H54 (cell line): ENCODE data around the gene ATRN.
A peak's percentile ranks its signal among the peaks of the same experiment; 100 is the strongest.
"Not testable (repeated sequence)": the region's sequence is repeated elsewhere in the genome, so short reads cannot be mapped to it uniquely, and the experiment has no call there.

Experiments
- DNase-seq: peaks from one replicate; pipeline ENCODE4 v3.0.0; 2011; ENCODE audit warnings: low spot score, mixed read lengths; ENCODE audit not compliant: insufficient read length
- FAIRE-seq: peaks from 3 replicates; lab custom pipeline; 2011; peaks lifted over from hg19 to GRCh38; lab: Jason Lieb, UNC
- POLR2A ChIP-seq: IDR thresholded peaks from 2 replicates; pipeline ENCODE4 v1.6.1; 2011; ENCODE audit warnings: low read depth, mild to moderate bottlenecking, low read length

The ATRN gene

DNA sequence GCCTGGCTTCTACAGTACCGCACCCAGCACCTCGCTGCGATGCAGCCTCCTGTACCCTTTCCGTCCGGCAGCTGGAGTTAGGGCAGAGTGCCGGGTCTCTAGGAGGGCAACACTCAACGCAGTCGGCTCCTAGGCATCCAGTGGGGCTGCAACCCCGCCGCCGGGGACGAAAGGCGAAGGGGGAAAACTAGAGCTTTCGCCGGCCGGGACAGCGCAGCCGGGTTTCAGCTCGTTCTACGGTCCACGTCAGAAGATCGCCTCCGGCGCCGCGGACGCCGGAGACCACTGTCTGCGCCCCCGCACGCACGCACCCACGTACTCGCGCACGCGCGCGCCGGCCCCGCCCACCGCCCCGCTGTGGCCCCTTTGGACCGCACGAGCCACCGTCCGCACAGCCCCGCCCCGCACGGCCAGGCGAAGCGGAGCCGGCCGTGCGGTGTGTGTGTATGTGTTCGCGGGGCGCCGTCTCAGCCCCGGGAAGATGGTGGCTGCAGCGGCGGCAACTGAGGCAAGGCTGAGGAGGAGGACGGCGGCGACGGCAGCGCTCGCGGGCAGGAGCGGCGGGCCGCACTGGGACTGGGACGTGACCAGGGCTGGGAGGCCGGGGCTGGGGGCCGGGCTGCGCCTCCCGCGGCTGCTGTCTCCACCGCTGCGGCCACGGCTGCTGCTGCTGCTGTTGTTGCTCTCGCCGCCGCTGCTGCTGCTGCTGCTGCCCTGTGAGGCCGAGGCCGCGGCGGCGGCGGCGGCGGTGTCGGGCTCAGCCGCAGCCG is at the start of gene ATRN:
TSS of gene ATRN (plus strand) at position 392 of the 770 bp plus-strand sequence. CDS start at position 482, 90 bp downstream.
- no peak for FAIRE-seq
- DNase-seq = peak; percentile 84
- peak; percentile 93 for TF ChIP-seq POLR2A

DNA sequence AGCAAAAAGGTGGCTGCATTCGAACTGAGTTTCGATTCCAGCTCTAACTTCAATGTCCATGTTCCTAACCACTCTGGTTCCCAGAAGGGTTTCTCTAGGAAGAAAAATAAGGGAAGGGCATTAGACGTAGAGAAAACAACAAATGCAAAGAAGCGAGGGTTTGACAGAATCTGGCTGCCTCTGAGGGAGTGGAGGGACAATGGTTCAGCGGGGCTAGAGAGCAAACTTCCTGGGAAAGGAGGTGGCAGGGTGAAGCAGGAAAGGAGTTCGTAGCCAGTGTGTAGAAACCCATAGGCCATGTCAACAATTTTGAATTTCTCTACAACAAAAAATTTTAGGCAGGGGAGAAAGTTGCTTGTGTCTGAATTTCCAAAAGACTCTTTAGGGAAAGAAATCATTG is 48.8 kb upstream of the ATRN start:
- DNase-seq (no peak), FAIRE-seq (no peak)
- no peak for TF ChIP-seq POLR2A

DNA sequence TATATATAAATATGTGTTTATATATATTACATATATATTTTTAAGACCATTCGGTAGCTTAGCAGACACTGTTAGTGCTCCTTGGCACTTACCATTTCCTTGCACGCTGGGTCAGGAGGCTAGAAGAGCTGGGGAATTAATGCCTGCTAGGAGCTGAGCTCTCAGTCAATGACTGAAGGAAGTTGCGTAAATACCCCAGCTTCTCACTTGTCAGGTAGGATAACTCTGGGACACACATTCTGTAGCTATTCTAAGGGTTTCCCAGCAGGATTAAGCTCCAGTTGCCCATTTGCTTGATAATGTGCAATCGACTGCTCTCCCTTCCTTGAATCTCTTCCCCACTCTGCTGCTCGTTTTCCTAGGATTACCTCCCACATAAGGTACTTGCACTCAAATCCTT is 47.7 kb upstream of the ATRN start:
- FAIRE-seq (no peak), DNase-seq (no peak)
- TF ChIP-seq POLR2A = no peak

DNA sequence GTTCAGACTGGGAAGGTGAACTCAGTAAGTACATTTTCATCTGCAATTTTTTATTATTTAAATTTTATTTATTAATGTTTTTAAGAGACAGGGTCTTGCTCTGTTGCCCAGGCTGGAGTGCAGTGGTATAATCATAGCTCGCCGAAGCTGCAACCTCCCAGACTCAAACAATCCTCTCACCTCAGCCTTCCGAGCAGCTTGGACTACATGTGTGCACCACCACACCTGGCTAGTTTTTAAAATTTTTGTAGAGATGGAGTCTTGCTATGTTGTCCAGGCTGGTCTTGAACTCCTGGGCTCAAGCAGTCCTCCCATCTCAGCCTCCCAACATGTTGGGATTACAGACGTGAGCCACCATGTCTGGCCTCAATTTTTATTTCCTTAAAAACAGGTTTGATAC is 44.1 kb upstream of the ATRN start:
- not testable (repeated sequence) for DNase-seq, FAIRE-seq

DNA sequence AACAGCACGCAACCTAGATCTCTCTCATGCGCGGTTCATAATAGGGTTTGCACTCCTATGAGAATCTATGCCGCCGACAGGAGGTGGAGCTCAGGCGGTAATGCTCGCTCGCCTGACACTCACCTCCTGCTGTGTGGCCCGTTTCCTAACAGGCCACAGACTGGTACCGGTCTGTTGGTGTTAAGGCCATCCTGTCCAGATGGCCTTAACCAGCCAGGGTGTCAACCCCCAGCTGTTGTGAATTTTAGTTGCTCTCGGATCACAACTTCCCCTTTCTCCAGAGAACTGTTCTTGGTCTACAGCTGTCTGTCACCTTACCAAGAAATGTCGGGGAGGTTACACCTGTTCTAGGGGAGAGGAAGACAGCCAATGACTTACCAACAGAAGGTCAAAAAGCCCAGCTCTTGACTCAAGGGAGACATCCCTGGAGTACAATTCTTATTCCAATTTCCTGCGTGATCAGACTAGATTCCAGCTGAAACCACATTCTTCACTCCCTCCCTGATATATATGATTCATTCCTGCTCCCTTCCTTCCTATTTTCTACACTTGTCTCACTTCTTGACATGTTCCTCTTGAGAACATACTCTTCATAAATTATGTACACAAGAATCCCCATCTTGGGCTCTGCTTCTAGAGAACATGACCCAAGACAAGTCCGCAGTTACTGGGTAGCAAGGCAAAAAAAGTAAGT is 40.3 kb upstream of the ATRN start:
- no peak for DNase-seq
- no peak for FAIRE-seq

DNA sequence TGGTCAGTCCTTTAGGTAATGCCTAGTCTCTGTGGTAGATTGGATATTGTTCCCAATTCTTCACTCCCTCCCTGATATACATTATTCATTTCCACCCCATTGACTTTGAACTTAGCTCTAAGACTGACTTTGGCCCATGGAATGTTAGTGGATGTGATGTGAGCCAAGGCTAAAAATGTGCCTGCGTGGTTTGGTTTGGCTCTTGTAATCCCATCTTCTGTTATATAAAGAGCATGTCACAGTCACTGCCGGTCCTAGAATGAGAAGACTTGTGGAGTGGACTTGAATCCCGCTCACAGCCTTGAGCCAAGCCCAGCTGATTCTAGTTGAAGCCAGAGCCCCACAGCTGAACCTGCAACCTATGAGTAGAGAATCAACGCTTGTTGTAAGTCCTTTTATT is 39.7 kb upstream of the ATRN start:
- TF ChIP-seq POLR2A = no peak
- DNase-seq = no peak
- FAIRE-seq = no peak

More for the DNA sequence above, 40.3 kb upstream of the ATRN start:
- no peak for TF ChIP-seq POLR2A

DNA sequence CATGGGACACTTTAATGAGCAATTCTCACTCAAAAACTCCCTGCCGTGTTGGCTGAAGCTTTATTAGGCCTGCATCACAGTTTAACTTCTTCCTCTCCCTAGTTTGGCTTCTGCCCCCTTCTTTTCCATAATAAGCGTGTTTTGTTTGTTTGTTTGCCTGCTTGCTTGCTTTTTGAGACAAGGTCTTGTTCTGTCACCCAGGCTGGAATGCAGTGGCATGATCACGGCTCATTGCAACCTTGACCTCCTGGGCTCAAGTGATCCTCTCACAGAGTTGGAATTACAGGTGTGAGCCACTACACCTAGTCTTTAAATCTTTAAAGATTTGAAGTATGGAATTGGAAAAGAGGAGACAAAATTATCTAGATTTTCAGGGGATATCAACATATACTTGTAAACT is 38.0 kb upstream of the ATRN start:
- FAIRE-seq (no peak), DNase-seq (no peak)
- TF ChIP-seq POLR2A = no peak

DNA sequence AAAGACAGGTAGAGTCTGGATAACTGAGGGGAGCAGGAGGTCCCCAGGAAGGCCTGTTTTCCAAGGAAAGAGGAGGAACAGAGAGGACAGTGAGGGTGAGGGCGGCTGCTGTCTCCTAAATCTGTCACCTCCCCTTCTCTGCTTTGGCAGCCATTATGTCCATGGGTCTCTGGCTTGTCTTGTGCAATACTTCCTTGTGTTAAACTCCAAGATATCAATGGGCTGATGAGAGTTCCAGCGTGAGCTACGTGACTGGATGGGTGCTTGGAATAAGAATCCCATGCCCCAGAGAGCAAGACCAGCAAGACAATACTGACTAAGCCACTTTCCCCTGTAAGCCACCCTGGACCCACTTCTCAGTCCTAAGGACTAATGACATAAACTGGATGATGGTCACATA is 37.1 kb upstream of the ATRN start:
- no peak for FAIRE-seq
- DNase-seq = no peak
- no peak for TF ChIP-seq POLR2A

DNA sequence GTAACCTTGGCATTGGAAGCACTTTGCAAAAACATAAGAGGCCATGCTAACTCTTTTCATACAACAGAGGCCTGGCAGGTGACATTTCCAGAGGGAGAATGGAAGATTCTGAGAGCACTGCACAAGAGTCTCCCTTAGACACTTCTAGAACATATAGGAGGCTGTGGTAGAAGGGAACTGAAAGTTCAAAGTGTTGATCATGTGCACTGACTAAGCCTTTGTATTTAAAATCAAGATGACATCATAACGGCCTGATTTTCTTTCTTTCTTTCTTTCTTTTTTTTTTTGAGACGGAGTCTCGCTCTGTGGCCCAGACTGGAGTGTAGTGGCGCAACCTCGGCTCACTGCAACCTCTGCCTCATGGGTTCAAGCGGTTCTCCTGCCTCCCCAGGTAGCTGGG is 36.6 kb upstream of the ATRN start:
- DNase-seq (no peak), FAIRE-seq (no peak)
- no peak for TF ChIP-seq POLR2A

DNA sequence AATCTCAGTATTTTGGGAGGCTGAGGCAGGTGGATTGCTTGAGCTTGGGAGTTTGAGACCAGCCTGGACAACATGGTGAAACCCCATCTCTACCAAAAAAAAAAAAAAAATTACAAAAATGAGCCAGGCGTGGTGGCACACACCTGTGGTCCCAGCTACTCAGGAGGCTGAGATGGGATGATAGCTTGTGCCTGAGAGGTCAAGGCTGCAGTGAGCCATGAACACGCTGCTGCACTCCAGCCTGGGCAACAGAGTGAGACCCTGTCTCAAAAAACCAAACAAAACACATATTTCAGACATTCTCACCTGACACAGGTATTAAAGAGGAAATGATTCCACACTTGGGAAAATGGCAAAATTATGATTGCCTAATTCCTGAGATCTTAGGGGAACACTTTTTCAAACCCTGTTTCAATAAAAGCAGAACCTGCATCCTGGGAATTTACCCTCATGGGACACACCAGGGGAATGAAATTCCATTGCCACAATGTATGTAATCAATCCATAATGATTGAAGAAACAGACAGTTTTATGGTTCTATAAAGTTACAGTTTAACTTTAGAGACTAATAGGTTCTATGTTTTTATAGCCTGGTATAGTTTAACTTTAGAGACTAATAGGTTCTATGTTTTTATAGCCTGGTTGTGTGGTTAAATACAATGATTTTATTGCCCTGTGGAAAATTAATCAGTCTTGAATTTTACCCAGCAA is 33.8 kb upstream of the ATRN start:
- TF ChIP-seq POLR2A = no peak
- FAIRE-seq = no peak
- DNase-seq = no peak

DNA sequence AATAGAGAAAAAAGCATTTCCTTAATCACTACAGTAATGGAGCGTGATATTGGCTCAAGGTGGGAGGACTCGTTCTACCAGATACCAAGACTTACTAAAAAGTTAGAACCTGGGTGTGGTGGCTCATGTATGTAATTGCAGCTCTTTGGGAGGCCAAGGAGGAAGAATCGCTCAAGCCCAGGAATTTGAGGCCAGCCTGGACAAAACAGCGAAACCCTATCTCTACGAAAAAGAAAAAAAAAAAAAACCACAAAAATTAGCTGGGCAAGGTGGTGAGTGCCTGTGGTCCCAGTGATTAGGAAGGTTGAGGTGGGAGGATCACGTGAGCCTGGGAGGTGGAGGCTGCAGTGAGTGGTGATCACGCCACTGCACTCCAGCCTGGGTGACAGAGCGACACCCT is 24.0 kb upstream of the ATRN start:
- DNase-seq = no peak
- FAIRE-seq = no peak
- no peak for TF ChIP-seq POLR2A

DNA sequence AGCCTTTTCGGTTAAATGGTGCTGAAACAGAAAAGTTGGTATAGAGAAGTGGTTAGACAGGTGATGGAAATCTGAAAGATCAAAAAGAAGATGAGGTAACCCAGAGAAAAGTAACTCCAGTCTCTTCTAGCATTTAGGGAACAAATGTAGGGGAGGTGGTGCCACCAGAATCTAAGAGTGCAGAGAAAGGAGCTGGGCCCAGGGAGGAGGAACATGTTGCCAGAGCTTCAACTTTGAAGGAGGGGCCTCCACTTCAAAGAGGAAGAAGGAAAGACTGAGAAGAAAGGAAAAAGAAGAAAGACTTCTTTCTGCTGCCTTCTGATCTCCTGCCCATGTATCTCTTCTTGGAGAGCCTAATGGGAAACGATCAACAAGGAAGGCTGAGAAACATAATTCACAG is 23.5 kb upstream of the ATRN start:
- FAIRE-seq (no peak), DNase-seq (no peak)
- TF ChIP-seq POLR2A = no peak

DNA sequence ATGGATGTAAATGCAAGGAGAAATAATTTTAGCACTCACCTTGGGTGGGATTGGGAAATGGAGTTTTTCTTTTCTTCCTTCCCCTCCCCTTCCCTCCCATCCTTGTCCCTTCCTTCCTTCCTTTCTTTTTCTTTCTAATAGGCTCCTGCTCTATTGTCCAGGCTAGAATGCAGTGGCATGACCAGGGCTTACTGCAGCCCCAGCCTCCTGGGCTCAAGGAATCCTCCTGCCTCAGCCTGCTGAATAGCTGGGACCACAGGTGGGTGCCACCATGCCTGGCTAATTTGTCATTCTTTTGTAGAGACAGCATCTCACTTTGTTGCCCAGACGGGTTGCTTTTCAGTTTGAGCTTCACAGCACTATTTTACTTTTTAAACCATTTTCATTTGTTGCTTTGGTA is 21.5 kb upstream of the ATRN start:
- no peak for TF ChIP-seq POLR2A
- no peak for FAIRE-seq
- DNase-seq = no peak

DNA sequence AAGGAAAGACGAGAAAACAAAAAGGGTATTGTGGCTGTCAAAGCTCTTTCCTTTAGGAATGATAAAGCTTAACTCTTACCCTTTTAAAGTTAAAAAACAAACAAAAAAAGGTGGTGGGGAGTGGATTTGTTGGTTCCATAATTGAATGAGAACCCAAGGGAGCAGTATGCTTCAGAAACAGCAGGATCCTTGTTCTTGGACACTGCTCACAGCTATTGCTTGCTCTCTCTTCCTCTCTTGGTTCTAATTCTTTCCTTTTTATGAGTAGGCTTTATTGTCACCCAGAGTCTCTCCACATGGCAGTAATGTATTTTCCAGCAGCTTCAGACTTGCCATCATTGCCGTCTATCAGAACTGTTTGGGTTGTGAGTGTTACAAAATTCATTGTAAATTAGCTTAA is 18.7 kb upstream of the ATRN start:
- FAIRE-seq (no peak), DNase-seq (no peak)
- TF ChIP-seq POLR2A = no peak
